Stomach (tissue), 4 donors: ENCODE data around the gene PUS1.

Experiments used
- EP300 ChIP-seq: sonication (generic); formaldehyde crosslinking; IDR thresholded peaks from one replicate; pipeline ENCODE4 v1.6.1; 2017; ENCODE audit warnings: antibody characterized with exemption
- POLR2A ChIP-seq, 4 donors: fragments of 450-650 bp; IDR thresholded peaks; one replicate each; pipeline ENCODE4 v1.6.1; 2016; ENCODE audit warnings: antibody characterized with exemption in 4 of 4, control low read depth in 2 of 4, mild to moderate bottlenecking in 1 of 4, moderate library complexity in 1 of 4
- POLR2AphosphoS5 ChIP-seq, 3 donors: sonication (generic); formaldehyde crosslinking; IDR thresholded peaks; one replicate each; pipeline ENCODE4 v1.6.1; 2016; ENCODE audit warnings: antibody characterized with exemption in 3 of 3
- TF ChIP-seq, protein P1 (sequence below), 7 experiments: fragments of 450-650 bp in 4 of 7; fragments of 200-600 bp in 3 of 7; sonication (generic) in 3 of 7; IDR thresholded peaks; one replicate each; pipeline ENCODE4 v1.5.1; 2016 to 2019; ENCODE audit warnings: antibody characterized with exemption in 7 of 7, control low read depth in 2 of 7, mild to moderate bottlenecking in 1 of 7

DNA sequence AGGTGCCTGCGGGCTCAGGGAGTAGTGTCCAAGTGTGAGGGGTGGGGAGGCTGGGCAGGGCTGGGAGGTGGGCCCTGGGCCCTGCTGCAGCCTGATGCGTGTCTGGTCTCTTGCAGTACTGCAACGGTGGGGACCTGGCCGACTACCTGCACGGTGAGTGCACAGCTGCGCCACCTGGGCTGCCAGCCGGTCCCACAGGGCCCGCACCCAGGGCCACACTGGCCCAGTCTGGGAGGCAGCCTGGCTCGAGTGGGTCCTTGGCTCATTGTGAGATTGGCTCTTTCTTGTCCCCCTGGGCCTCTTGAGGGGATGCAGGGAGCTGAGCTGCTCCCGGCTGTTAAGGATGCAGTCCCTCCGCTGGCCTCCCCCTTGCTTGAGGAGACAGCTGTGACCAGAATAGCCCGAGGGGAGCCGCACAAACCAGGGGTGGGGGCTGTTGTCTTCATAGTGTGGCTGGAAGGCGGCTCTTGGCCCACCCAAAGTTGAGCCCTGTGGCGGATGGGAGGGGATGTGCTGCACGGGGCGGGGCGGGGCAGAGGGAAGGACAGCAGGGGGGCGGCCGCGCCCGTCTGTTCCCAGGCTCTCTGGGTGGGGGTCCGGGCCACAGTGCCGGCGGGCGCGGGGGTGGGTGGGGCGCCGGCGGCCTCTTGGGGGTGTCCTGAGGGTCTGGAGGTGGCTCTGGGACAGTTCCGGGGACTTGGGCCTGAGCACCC lies 21.5 kb upstream of the PUS1 start:
- TF ChIP-seq, protein P1, sequence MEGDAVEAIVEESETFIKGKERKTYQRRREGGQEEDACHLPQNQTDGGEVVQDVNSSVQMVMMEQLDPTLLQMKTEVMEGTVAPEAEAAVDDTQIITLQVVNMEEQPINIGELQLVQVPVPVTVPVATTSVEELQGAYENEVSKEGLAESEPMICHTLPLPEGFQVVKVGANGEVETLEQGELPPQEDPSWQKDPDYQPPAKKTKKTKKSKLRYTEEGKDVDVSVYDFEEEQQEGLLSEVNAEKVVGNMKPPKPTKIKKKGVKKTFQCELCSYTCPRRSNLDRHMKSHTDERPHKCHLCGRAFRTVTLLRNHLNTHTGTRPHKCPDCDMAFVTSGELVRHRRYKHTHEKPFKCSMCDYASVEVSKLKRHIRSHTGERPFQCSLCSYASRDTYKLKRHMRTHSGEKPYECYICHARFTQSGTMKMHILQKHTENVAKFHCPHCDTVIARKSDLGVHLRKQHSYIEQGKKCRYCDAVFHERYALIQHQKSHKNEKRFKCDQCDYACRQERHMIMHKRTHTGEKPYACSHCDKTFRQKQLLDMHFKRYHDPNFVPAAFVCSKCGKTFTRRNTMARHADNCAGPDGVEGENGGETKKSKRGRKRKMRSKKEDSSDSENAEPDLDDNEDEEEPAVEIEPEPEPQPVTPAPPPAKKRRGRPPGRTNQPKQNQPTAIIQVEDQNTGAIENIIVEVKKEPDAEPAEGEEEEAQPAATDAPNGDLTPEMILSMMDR (IDR thresholded peaks at IDR 0.05): no peak
- TF ChIP-seq POLR2AphosphoS5 (IDR thresholded peaks at IDR 0.05) (no peak), POLR2A (IDR thresholded peaks at IDR 0.05) (no peak), EP300 (no peak)
